Measurements from ENCODE around the gene GABRB3.
"Not testable (repeated sequence)": the region's sequence is repeated elsewhere in the genome, so short reads cannot be mapped to it uniquely, and the experiment has no call there.

Gene GABRB3

GRCh38 chr15:26736502-26737248, 36.2 kb downstream of the GABRB3 start:
- no peak for DNase-seq (ENCODE audit: extremely low read depth in 1 of 2, low read depth in 1 of 2)

DNA sequence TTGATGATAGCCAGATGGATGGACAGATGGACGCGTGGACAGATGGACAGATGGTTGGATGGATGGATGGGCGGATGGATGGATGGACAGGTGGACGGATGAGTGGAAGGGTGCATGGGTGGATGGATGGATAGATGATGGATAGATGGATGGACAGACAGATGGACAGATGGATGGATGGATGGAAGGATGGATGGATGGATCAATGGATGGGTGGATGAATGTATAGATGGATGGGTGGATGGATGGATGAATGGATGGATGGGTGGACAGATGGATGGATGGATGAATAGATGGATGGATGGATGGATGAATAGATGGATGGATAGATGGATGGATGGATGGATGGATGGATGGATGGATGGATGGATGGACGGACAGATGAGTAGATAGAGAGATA, 40.9 kb downstream of the GABRB3 start:
- DNase-seq (ENCODE audit: extremely low read depth in 1 of 2, low read depth in 1 of 2): no peak

DNA sequence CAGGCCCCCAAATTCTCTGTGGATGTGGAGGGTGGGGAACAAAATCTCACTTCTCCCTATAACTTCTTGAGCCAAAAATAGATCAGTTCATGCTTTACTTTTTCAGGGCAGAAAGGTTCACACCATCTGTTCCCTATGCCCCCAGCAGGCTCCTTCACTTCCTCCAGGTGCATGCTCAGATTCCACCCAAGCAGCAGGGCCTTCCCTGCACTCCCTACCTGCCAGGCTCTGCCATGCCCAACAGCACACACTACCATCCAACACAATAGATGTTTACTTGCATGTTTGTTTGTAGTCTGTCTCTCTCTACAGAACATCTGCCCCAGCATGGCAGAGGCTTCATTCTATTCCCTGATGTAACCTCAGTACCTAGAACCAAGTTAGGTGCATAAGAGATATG, 43.3 kb downstream of the GABRB3 start:
- no peak for DNase-seq (ENCODE audit: extremely low read depth in 1 of 2, low read depth in 1 of 2)

GRCh38 chr15:26729030-26729429, 43.8 kb downstream of the GABRB3 start:
- no peak for DNase-seq (ENCODE audit: extremely low read depth in 1 of 2, low read depth in 1 of 2)

- no peak for DNase-seq (ENCODE audit: extremely low read depth in 1 of 2, low read depth in 1 of 2)
Observed at GRCh38 chr15:26724381-26725150, 48.3 kb downstream of the GABRB3 start.

- no peak for DNase-seq (ENCODE audit: extremely low read depth in 1 of 2, low read depth in 1 of 2)
Observed at GRCh38 chr15:26722621-26723160, 50.2 kb downstream of the GABRB3 start.

- DNase-seq (ENCODE audit: extremely low read depth in 1 of 2, low read depth in 1 of 2): no peak
Observed at GRCh38 chr15:26721232-26721967, 51.5 kb downstream of the GABRB3 start.

DNA sequence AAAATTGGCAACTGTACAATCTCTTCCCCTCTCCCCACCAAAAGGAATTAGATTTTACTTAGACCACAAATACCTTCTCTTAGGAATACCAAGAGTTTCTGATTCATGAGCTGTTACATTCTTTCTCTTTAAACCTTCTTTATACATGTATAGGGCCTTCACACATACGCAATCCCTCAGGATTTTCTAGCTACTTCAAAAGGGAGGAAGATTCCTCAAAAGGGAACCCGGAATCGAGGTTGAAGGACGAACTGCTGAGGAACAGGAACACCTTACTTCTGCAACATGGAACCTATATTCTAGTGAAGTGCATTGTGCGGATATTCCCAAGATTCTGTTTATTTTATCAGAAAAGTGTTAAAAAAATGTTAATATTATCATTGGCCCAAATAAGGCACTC, 52.3 kb downstream of the GABRB3 start:
- DNase-seq (ENCODE audit: extremely low read depth in 1 of 2, low read depth in 1 of 2): no peak

GRCh38 chr15:26719866-26720265, 53.0 kb downstream of the GABRB3 start:
- not testable (repeated sequence) for DNase-seq (ENCODE audit: extremely low read depth in 1 of 2, low read depth in 1 of 2)

GRCh38 chr15:26716069-26716468, 56.8 kb downstream of the GABRB3 start:
- DNase-seq (ENCODE audit: extremely low read depth in 1 of 2, low read depth in 1 of 2): no peak

DNA sequence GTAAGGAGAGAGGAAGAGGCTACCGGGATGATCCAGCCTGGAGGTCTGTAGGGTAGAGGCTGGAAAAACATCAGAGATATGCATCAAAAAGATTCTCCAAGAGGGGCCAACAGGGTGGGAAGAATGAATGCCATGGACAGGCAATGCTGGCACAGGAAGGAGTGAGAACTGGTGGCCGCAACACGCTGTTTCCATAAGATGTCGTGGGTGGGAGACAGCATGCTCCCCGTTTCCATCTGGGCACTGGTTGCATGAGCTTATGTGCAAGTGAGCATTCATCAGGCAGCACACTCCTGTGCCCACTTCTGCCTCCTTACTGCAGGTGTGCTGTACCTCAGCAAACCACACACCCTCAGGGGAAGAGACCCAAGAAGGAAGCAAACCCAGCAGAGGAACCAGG, 59.4 kb downstream of the GABRB3 start:
- DNase-seq (ENCODE audit: extremely low read depth in 1 of 2, low read depth in 1 of 2): no peak

DNA sequence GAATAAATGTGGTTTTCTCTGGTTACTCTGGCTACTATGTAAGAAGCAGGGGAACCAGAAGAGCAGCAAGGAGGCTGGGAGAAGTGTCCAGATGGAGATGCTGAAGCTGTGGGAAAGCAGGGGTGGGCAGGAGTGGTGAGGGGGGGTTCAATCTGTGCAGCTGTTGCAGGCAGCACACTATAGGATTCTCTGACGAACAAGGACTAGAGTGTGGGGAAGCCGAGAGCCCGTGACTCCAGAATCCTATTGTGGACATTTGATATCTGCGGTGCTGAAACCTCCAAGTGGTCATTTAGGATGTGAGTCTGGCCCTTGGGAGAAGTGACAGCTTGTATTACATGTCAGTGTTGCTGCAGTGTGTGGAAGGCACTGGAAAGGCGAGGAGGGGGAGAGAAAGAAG, 60.5 kb downstream of the GABRB3 start:
- no peak for DNase-seq (ENCODE audit: extremely low read depth in 1 of 2, low read depth in 1 of 2)

- DNase-seq (ENCODE audit: extremely low read depth in 1 of 2, low read depth in 1 of 2): no peak
Observed at GRCh38 chr15:26711445-26711844, 61.4 kb downstream of the GABRB3 start.

DNA sequence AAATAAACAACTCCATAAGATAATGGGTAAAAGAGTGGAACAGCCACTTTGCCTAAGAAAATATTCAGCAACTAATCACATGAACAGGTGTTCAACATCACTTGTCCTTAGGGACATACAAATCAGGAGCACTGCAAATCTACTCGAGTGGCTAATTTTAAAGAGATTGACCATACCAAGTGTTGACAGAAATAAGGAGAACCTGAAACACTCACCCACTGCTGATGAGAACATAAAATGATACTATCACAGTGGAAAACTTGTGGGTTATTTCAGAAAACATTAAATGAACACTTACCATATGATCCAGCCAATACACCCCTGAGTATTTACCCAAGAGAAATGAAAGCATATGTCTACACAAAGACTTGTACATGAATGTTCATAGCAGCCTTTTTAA, 70.5 kb downstream of the GABRB3 start:
- DNase-seq (ENCODE audit: extremely low read depth in 1 of 2, low read depth in 1 of 2): no peak

- DNase-seq (ENCODE audit: extremely low read depth in 1 of 2, low read depth in 1 of 2): no peak
Observed at GRCh38 chr15:26698555-26698954, 74.3 kb downstream of the GABRB3 start.

GRCh38 chr15:26697913-26698312, 75.0 kb downstream of the GABRB3 start:
- DNase-seq (ENCODE audit: extremely low read depth in 1 of 2, low read depth in 1 of 2): no peak

- DNase-seq (ENCODE audit: extremely low read depth in 1 of 2, low read depth in 1 of 2): no peak
Observed at GRCh38 chr15:26691249-26691648, 81.6 kb downstream of the GABRB3 start.

DNA sequence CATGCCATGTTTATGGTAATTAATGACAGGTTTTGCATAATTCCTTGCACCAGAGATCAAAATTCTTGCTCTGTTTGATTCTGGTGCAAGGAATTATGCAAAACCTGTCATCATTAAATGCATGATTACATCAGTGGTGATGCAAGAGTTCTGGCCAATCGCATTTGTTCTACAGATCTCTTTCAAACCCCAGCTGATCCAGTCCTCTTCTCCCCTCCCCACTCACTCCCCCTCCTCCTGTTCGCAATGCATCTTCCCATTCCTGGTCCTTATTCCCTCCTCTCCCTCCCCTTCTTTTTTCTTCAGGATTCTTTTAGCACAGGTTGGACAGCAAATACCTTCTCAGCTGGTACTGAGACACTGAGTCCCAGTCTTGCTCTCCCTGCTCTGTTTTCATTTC, 82.1 kb downstream of the GABRB3 start:
- no peak for DNase-seq (ENCODE audit: extremely low read depth in 1 of 2, low read depth in 1 of 2)

GRCh38 chr15:26689462-26689861, 83.4 kb downstream of the GABRB3 start:
- DNase-seq (ENCODE audit: extremely low read depth in 1 of 2, low read depth in 1 of 2): no peak

DNA sequence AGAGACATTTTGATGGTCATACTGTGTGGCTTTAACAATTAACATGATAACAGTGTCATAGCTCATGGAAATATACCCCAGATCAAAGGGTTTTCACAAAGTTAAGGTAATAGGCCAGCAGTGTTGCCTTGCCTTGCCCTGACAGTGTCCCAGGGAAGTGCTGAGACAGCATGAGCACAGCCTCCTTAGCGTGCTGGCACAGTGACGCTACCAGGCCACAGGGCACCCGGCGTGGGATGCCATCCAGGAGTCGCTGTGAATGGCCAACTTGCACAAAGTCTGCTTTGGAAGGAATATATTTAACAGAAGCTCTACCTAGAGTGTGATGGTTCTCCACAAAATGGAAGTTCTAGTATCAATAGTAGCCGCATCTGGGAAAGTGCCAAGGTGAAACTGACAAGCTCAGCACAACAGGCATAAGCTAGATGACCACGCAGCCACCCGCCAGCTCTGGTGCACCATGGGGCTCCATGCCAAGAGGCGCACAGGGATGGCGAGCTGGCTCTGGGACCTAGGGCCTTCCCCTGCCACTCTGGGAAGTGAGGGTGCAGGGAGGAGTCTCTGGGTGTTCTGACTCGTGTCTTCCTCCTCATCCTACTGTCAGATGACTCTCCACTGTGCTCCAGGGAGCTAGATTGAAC, 86.2 kb downstream of the GABRB3 start:
- no peak for DNase-seq (ENCODE audit: extremely low read depth in 1 of 2, low read depth in 1 of 2)

GRCh38 chr15:26682598-26683164, 90.2 kb downstream of the GABRB3 start:
- no peak for DNase-seq (ENCODE audit: extremely low read depth in 1 of 2, low read depth in 1 of 2)
